Astrocyte of the spinal cord (primary cell): ENCODE results near the gene PHOX2B.

Experiments used
- DNase-seq: peaks from one replicate; pipeline ENCODE4 v3.0.0; 2011; ENCODE audit warnings: low read depth, low spot score
- H3K4me3 ChIP-seq: 2 replicates; pipeline ENCODE4 v1.5.1; 2011; ENCODE audit warnings: low read depth, mild to moderate bottlenecking, low read length, moderate library complexity
- CTCF ChIP-seq: IDR thresholded peaks from 2 replicates; pipeline ENCODE4 v1.5.1; 2012; ENCODE audit warnings: low read depth, mild to moderate bottlenecking, low read length, inconsistent platforms
- in situ Hi-C: cut with HindIII; loops from 2 replicates; pipeline ENCODE4 v1.10.0; 2017; ENCODE audit warnings: low sequenced_read_pairs

PHOX2B gene

GRCh38 chr4:41757521-41758156, 9.1 kb upstream of the PHOX2B start:
- DNase-seq: no peak
- no peak for TF ChIP-seq CTCF
- in situ Hi-C loops: no loop called here
- H3K4me3 ChIP-seq: no peak overlapping the region

GRCh38 chr4:41753942-41754341, 5.4 kb upstream of the PHOX2B start:
- in situ Hi-C loops: no loop called here
- no peak for DNase-seq
- H3K4me3 ChIP-seq: no peak overlapping the region
- TF ChIP-seq CTCF: no peak

- no peak for TF ChIP-seq CTCF
These were observed 3.7 kb upstream of the PHOX2B start for GRCh38 chr4:41752081-41752836.

GRCh38 chr4:41751449-41752061, 3.0 kb upstream of the PHOX2B start:
- DNase-seq: no peak
- peak; percentile 17 for TF ChIP-seq CTCF
- no peak overlapping the region for H3K4me3 ChIP-seq
- in situ Hi-C loops: no loop called here

More at GRCh38 chr4:41752081-41752836, 3.7 kb upstream of the PHOX2B start:
- in situ Hi-C loops: no loop called here
- no peak for DNase-seq
- H3K4me3 ChIP-seq: no peak overlapping the region

- in situ Hi-C loops: no loop called here
- TF ChIP-seq CTCF: no peak
- no peak overlapping the region for H3K4me3 ChIP-seq
- DNase-seq: no peak
These were observed 2.3 kb upstream of the PHOX2B start for GRCh38 chr4:41750626-41751448.

GRCh38 chr4:41750121-41750625, 1.6 kb upstream of the PHOX2B start:
- in situ Hi-C loops: no loop called here
- DNase-seq: no peak
- TF ChIP-seq CTCF: no peak
- H3K4me3 ChIP-seq: no peak overlapping the region
